Mesenchymal stem cell (in vitro differentiated cells and primary cell): ENCODE measurements around the gene NTN5. TPM values are rescaled to one million over a fixed set of nuclear protein-coding genes. Genes with fewer than 3 reads are reported as not detected.

Experiments used
- DNase-seq: peaks from one replicate; pipeline ENCODE4 v3.0.0-alpha.2; 2013
- H2AFZ ChIP-seq: one replicate; pipeline ENCODE4 v1.6.1; 2013; ENCODE audit warnings: low read depth, mild to moderate bottlenecking, control low read depth, inconsistent platforms, low read length, moderate library complexity
- H2AK5ac ChIP-seq: 2 replicates; pipeline ENCODE4 v1.6.1; 2013; ENCODE audit warnings: low read length, moderate library complexity, mild to moderate bottlenecking, inconsistent platforms; ENCODE audit not compliant: severe bottlenecking
- H2BK120ac ChIP-seq: one replicate; pipeline ENCODE4 v1.6.1; 2013; ENCODE audit warnings: low read depth, mild to moderate bottlenecking, inconsistent platforms, low read length, moderate library complexity
- H2BK12ac ChIP-seq, 2 experiments: one replicate each; pipeline ENCODE4 v1.6.1; 2013; ENCODE audit warnings: inconsistent platforms in 2 of 2, low read length in 2 of 2, mild to moderate bottlenecking in 2 of 2, moderate library complexity in 2 of 2, control low read depth in 1 of 2
- H2BK15ac ChIP-seq: one replicate; pipeline ENCODE4 v1.6.1; 2013; ENCODE audit warnings: mild to moderate bottlenecking, low read depth, inconsistent platforms; ENCODE audit not compliant: poor library complexity, severe bottlenecking
- H2BK5ac ChIP-seq: 2 replicates; pipeline ENCODE4 v1.6.1; 2013; ENCODE audit warnings: low read depth, mild to moderate bottlenecking, low read length, control low read depth, inconsistent platforms; ENCODE audit not compliant: poor library complexity, severe bottlenecking
- H3K14ac ChIP-seq, 2 experiments: one replicate each; pipeline ENCODE4 v1.6.1; 2013; ENCODE audit warnings: inconsistent platforms in 2 of 2, low read length in 2 of 2, control low read depth in 1 of 2, mild to moderate bottlenecking in 1 of 2, moderate library complexity in 1 of 2
- H3K18ac ChIP-seq, 2 experiments: one replicate each; pipeline ENCODE4 v1.6.1; 2013; ENCODE audit warnings: inconsistent platforms in 2 of 2, low read length in 2 of 2, control low read depth in 1 of 2, low read depth in 1 of 2, mild to moderate bottlenecking in 1 of 2
- H3K23ac ChIP-seq, 2 experiments: one replicate each; pipeline ENCODE4 v1.6.1; 2013; ENCODE audit warnings: inconsistent platforms in 2 of 2, low read length in 2 of 2, mild to moderate bottlenecking in 2 of 2, moderate library complexity in 2 of 2, control low read depth in 1 of 2
- H3K27ac ChIP-seq: 2 replicates; pipeline ENCODE4 v1.5.1; 2013; ENCODE audit warnings: mild to moderate bottlenecking, moderate library complexity, low read length, control low read depth, inconsistent platforms; ENCODE audit not compliant: poor library complexity, severe bottlenecking
- H3K27me3 ChIP-seq, 2 experiments: 2 replicates each; pipeline versions ENCODE4 v1.6.1 to v1.7.0; 2013; ENCODE audit warnings: low read length in 2 of 2, mild to moderate bottlenecking in 2 of 2, moderate library complexity in 2 of 2, control low read depth in 1 of 2, inconsistent platforms in 1 of 2; ENCODE audit not compliant: control insufficient read depth in 1 of 2, insufficient read depth in 1 of 2
- H3K36me3 ChIP-seq, 2 experiments: 2 replicates each; pipeline versions ENCODE4 v1.6.1 to v1.7.0; 2013; ENCODE audit warnings: low read length in 2 of 2, control low read depth in 1 of 2, inconsistent platforms in 1 of 2, low read depth in 1 of 2, mild to moderate bottlenecking in 1 of 2; ENCODE audit not compliant: insufficient read depth in 2 of 2, control insufficient read depth in 1 of 2
- H3K4ac ChIP-seq, 2 experiments: one replicate each; pipeline ENCODE4 v1.6.1; 2013; ENCODE audit warnings: inconsistent platforms in 2 of 2, low read length in 2 of 2, mild to moderate bottlenecking in 2 of 2, moderate library complexity in 2 of 2, control low read depth in 1 of 2, low read depth in 1 of 2
- H3K4me1 ChIP-seq: 2 replicates; pipeline ENCODE4 v1.6.1; 2013; ENCODE audit warnings: low read depth, low read length, control low read depth; ENCODE audit not compliant: control insufficient read depth, insufficient read depth
- H3K4me2 ChIP-seq: 2 replicates; pipeline ENCODE4 v1.6.1; 2013; ENCODE audit warnings: low read length, mild to moderate bottlenecking, inconsistent platforms; ENCODE audit not compliant: poor library complexity, severe bottlenecking
- H3K4me3 ChIP-seq, 2 experiments: 2 replicates each; pipeline versions ENCODE4 v1.5.1 to v1.7.0; 2013; ENCODE audit warnings: low read length in 2 of 2, mild to moderate bottlenecking in 2 of 2, control low read depth in 1 of 2, low read depth in 1 of 2; ENCODE audit not compliant: insufficient read depth in 1 of 2
- H3K79me1 ChIP-seq: replicated peaks from 2 replicates; pipeline ENCODE4 v1.6.1; 2013; ENCODE audit warnings: mild to moderate bottlenecking, control low read depth, low read length, inconsistent platforms; ENCODE audit not compliant: poor library complexity, severe bottlenecking
- H3K9ac ChIP-seq: 2 replicates; pipeline ENCODE4 v1.7.0; 2013; ENCODE audit warnings: mild to moderate bottlenecking, low read length, moderate library complexity
- H3K9me3 ChIP-seq: 2 replicates; pipeline ENCODE4 v1.7.0; 2013; ENCODE audit warnings: mild to moderate bottlenecking, low read length; ENCODE audit not compliant: control insufficient read depth
- H4K8ac ChIP-seq: one replicate; pipeline ENCODE4 v1.6.1; 2013; ENCODE audit warnings: inconsistent platforms, mild to moderate bottlenecking, low read length, moderate library complexity
- H4K91ac ChIP-seq: one replicate; pipeline ENCODE4 v1.6.1; 2013; ENCODE audit warnings: mild to moderate bottlenecking, low read length, inconsistent platforms
- WGBS: methylation state at CpG from one replicate; pipeline ENCODE4 v1.1.7; 2013; ENCODE audit warnings: mixed read lengths; 5-methylcytosine and 5-hydroxymethylcytosine counted together
- polyA plus RNA-seq, 2 experiments: library from polyadenylated mRNA; stranded (reverse); fragments of 200-250 nt; gene quantifications; one replicate each; pipeline ENCODE4 v1.2.3, GENCODE V29; 2013

The NTN5 gene
- 0.28 TPM for polyA plus RNA-seq (2013, experiment 1 of 2)
- 0.29 TPM for polyA plus RNA-seq (2013, experiment 2 of 2)

GRCh38 chr19:48672994-48673393, at the start of gene NTN5:
TSS of gene NTN5 (minus strand) at chr19:48673017. CDS start at chr19:48670986, 2,031 bp downstream.
- H2BK5ac ChIP-seq: no peak within 1 kb of the TSS
- H3K9me3 ChIP-seq: no peaks in the 10 kb centered on the region
- no peak within 1 kb of the TSS for H2BK120ac ChIP-seq
- WGBS: 82% methylated on average over 25 of the region's 25 CpGs
- H3K4me2 ChIP-seq: no peak within 1 kb of the TSS
- H3K36me3 ChIP-seq: no peaks in the 10 kb centered on the region
- no peaks in the 10 kb centered on the region for H3K79me1 ChIP-seq
- no peak within 1 kb of the TSS for H3K23ac ChIP-seq
- H2BK12ac ChIP-seq: no peak within 1 kb of the TSS
- H3K4me1 ChIP-seq: peaks cover 6% of the 10 kb centered on the region
- H2AK5ac ChIP-seq: no peak within 1 kb of the TSS
- no peak within 1 kb of the TSS for H3K4me3 ChIP-seq
- no peak within 1 kb of the TSS for H3K4ac ChIP-seq
- no peak within 1 kb of the TSS for H3K18ac ChIP-seq
- no peak within 1 kb of the TSS for H3K14ac ChIP-seq
- no peak within 1 kb of the TSS for H2AFZ ChIP-seq
- peaks cover 11 to 17% of the 10 kb centered on the region in 2 experiments for H3K27me3 ChIP-seq
- no peak for DNase-seq
- no peak within 1 kb of the TSS for H4K91ac ChIP-seq
- peak within 1 kb of the TSS; percentile 15 for H2BK15ac ChIP-seq
- no peak within 1 kb of the TSS for H3K9ac ChIP-seq
- H4K8ac ChIP-seq: no peak within 1 kb of the TSS
- H3K27ac ChIP-seq: no peak within 1 kb of the TSS

GRCh38 chr19:48722196-48722708, 49.4 kb upstream of the NTN5 start:
- Histone ChIP-seq H3K27me3 (no peaks in the 10 kb centered on the region), H3K4ac (no peak overlapping the region), H3K23ac (no peak overlapping the region), H2BK120ac (no peak overlapping the region), H3K4me1 (peaks cover 6% of the 10 kb centered on the region), H3K79me1 (no peaks in the 10 kb centered on the region), H3K4me2 (no peak overlapping the region), H4K8ac (no peak overlapping the region), H2BK15ac (no peak overlapping the region), H3K14ac (no peak overlapping the region), H4K91ac (no peak overlapping the region), H3K4me3 (no peak overlapping the region), H3K36me3 (no peaks in the 10 kb centered on the region), H3K18ac (no peak overlapping the region), H2BK12ac (no peak overlapping the region), H3K27ac (no peak overlapping the region), H2AFZ (no peak overlapping the region), H3K9me3 (no peaks in the 10 kb centered on the region), H2BK5ac (no peak overlapping the region), H3K9ac (no peak overlapping the region), H2AK5ac (no peak overlapping the region)
- no peak for DNase-seq
- 81% methylated on average over 11 of the region's 11 CpGs for WGBS

GRCh38 chr19:48720613-48721296, 47.9 kb upstream of the NTN5 start:
- Histone ChIP-seq H2BK5ac (no peak overlapping the region), H3K23ac (no peak overlapping the region), H4K91ac (peak overlapping the region; percentile 89), H2AK5ac (no peak overlapping the region), H2BK12ac (peak overlapping the region in 1 of 2 experiments; percentile 21), H3K4ac (peak overlapping the region; percentile 13 to 85), H3K4me1 (peaks cover 13% of the 10 kb centered on the region), H3K14ac (no peak overlapping the region), H3K4me3 (peak overlapping the region; percentile 68 to 84), H2AFZ (peak overlapping the region; percentile 66), H2BK15ac (peak overlapping the region; percentile 60), H3K36me3 (no peaks in the 10 kb centered on the region), H3K79me1 (no peaks in the 10 kb centered on the region), H3K18ac (peak overlapping the region; percentile 47 to 76), H3K9ac (peak overlapping the region; percentile 88), H2BK120ac (peak overlapping the region; percentile 77), H3K4me2 (peak overlapping the region; percentile 49), H3K9me3 (no peaks in the 10 kb centered on the region), H4K8ac (peak overlapping the region; percentile 95), H3K27ac (peak overlapping the region; percentile 75), H3K27me3 (no peaks in the 10 kb centered on the region)
- WGBS: 1% methylated on average over 32 of the region's 42 CpGs
- DNase-seq: peak; percentile 100

- Histone ChIP-seq H3K14ac (no peak overlapping the region), H4K91ac (peak overlapping the region; percentile 11), H3K18ac (peak overlapping the region; percentile 47 to 56), H3K9me3 (no peaks in the 10 kb centered on the region), H3K9ac (peak overlapping the region; percentile 30), H2BK12ac (peak overlapping the region in 1 of 2 experiments; percentile 50), H2BK15ac (no peak overlapping the region), H3K4me1 (peaks cover 14% of the 10 kb centered on the region), H3K36me3 (no peaks in the 10 kb centered on the region), H4K8ac (peak overlapping the region; percentile 52), H3K4me2 (no peak overlapping the region), H2AK5ac (no peak overlapping the region), H3K27ac (no peak overlapping the region), H3K79me1 (peaks cover under 1% of the 10 kb centered on the region), H2AFZ (peak overlapping the region; percentile 66), H3K4me3 (peak overlapping the region in 1 of 2 experiments; percentile 84), H3K23ac (no peak overlapping the region), H2BK5ac (no peak overlapping the region), H3K27me3 (no peaks in the 10 kb centered on the region), H2BK120ac (peak overlapping the region; percentile 77), H3K4ac (peak overlapping the region; percentile 69 to 85)
- 44% methylated on average over 12 of the region's 12 CpGs for WGBS
- no peak for DNase-seq
These were observed 47.4 kb upstream of the NTN5 start for GRCh38 chr19:48720251-48720612.
